Mucosa of rectum (tissue), 2 donors: ENCODE data around the gene KLRC3.
"Not testable (repeated sequence)": the region's sequence is repeated elsewhere in the genome, so short reads cannot be mapped to it uniquely, and the experiment has no call there.

Experiments used
- H3K27ac ChIP-seq, 2 donors: one replicate each; pipeline ENCODE4 v1.7.0; 2013; ENCODE audit warnings: inconsistent platforms in 2 of 2, low read depth in 2 of 2, low read length in 2 of 2
- H3K27me3 ChIP-seq, 2 donors: one replicate each; pipeline ENCODE4 v1.7.0; 2013; ENCODE audit warnings: low read length in 2 of 2; ENCODE audit not compliant: control insufficient read depth in 2 of 2, insufficient read depth in 2 of 2
- H3K36me3 ChIP-seq, 2 donors: one replicate each; pipeline ENCODE4 v1.7.0; 2013; ENCODE audit warnings: low read length in 2 of 2; ENCODE audit not compliant: control insufficient read depth in 2 of 2, insufficient read depth in 2 of 2
- H3K4me1 ChIP-seq, 2 donors: one replicate each; pipeline ENCODE4 v1.7.0; 2013; ENCODE audit warnings: low read length in 2 of 2, mild to moderate bottlenecking in 1 of 2; ENCODE audit not compliant: control insufficient read depth in 2 of 2, insufficient read depth in 2 of 2
- H3K4me3 ChIP-seq, 2 donors: one replicate each; pipeline ENCODE4 v1.7.0; 2013; ENCODE audit warnings: low read length in 2 of 2
- H3K9ac ChIP-seq, 2 donors: one replicate each; pipeline ENCODE4 v1.7.0; 2013; ENCODE audit warnings: low read length in 2 of 2, low read depth in 1 of 2, mild to moderate bottlenecking in 1 of 2
- H3K9me3 ChIP-seq, 2 donors: one replicate each; pipeline ENCODE4 v1.7.0; 2013; ENCODE audit warnings: low read length in 2 of 2; ENCODE audit not compliant: control insufficient read depth in 2 of 2
- donor health status: healthy.
- donor health status: Normal muscosa, but diverticular disease.

The KLRC3 gene

GRCh38 chr12:10390991-10391390, 29.4 kb downstream of the KLRC3 start:
- H3K9me3 ChIP-seq, H3K9ac ChIP-seq, H3K27ac ChIP-seq, H3K4me3 ChIP-seq, H3K36me3 ChIP-seq, H3K27me3 ChIP-seq, H3K4me1 ChIP-seq: not testable (repeated sequence)

- no peaks in the 10 kb centered on the region for H3K9me3 ChIP-seq
- H3K9ac ChIP-seq = no peak within 1 kb of the TSS
- no peak within 1 kb of the TSS for H3K27ac ChIP-seq
- no peaks in the 10 kb centered on the region for H3K27me3 ChIP-seq
- H3K4me1 ChIP-seq = no peaks in the 10 kb centered on the region
- H3K36me3 ChIP-seq = no peaks in the 10 kb centered on the region
- H3K4me3 ChIP-seq = no peak within 1 kb of the TSS
Observed at GRCh38 chr12:10389904-10390303, 30.5 kb downstream of the KLRC3 start, which contains the start of gene KLRK1. TSS of gene KLRK1 (minus strand) at chr12:10390041. CDS start at chr12:10388810, 1,231 bp downstream.

- no peak overlapping the region for H3K9ac ChIP-seq
Observed at GRCh38 chr12:10388624-10389413, 31.6 kb downstream of the KLRC3 start.

GRCh38 chr12:10387498-10387897, 32.9 kb downstream of the KLRC3 start:
- not testable (repeated sequence) for H3K4me1 ChIP-seq, H3K36me3 ChIP-seq, H3K4me3 ChIP-seq, H3K9ac ChIP-seq, H3K27me3 ChIP-seq, H3K27ac ChIP-seq, H3K9me3 ChIP-seq

More at GRCh38 chr12:10388624-10389413, 31.6 kb downstream of the KLRC3 start:
- H3K36me3 ChIP-seq = no peaks in the 10 kb centered on the region
- no peak overlapping the region for H3K4me3 ChIP-seq
- no peaks in the 10 kb centered on the region for H3K4me1 ChIP-seq
- no peak overlapping the region for H3K27ac ChIP-seq
- no peaks in the 10 kb centered on the region for H3K27me3 ChIP-seq
- H3K9me3 ChIP-seq = no peaks in the 10 kb centered on the region

- H3K36me3 ChIP-seq = no peaks in the 10 kb centered on the region
- no peak overlapping the region for H3K9ac ChIP-seq
- no peak overlapping the region for H3K27ac ChIP-seq
- no peaks in the 10 kb centered on the region for H3K4me1 ChIP-seq
- H3K9me3 ChIP-seq = no peaks in the 10 kb centered on the region
- no peaks in the 10 kb centered on the region for H3K27me3 ChIP-seq
- H3K4me3 ChIP-seq = no peak overlapping the region
Observed at GRCh38 chr12:10386857-10387256, 33.5 kb downstream of the KLRC3 start.

GRCh38 chr12:10385166-10385613, 35.2 kb downstream of the KLRC3 start:
- Histone ChIP-seq H3K27me3 (no peaks in the 10 kb centered on the region), H3K9me3 (no peaks in the 10 kb centered on the region), H3K9ac (no peak overlapping the region), H3K36me3 (no peaks in the 10 kb centered on the region), H3K27ac (no peak overlapping the region), H3K4me3 (no peak overlapping the region), H3K4me1 (no peaks in the 10 kb centered on the region)

GRCh38 chr12:10384191-10384590, 36.2 kb downstream of the KLRC3 start:
- Histone ChIP-seq H3K4me3 (no peak overlapping the region), H3K27ac (no peak overlapping the region), H3K4me1 (no peaks in the 10 kb centered on the region)

DNA sequence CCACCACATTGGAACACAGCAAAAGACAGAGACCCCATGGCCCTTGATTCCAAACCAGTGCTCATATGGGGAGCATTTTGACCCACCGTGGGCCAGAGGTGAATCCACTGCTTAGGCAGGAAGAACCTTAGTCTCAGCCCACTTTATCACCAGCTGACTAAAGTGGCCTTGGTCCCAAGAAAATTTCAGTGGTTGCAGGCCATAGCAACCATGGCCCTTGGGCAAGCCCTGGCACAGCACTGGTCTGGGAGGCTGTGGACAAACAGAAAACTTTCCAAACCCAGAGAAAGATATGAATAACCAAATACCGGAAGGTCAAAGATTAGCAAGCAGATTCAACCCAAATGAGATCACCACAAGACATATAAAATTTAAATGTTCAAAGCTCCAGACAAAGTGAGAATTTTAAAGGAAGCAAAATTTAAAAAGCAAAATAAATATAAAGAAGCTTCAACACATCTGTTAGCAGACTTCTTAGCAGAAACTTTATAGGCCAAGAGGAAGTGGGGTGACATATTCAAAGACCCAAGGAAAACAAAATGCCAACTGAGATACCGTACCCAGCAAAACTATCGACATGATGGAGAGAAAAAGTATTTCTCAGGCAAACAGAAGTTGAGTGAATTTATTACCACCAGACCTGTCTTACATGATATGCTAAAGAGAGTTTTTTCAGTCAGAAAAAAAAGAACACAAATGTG, 38.3 kb downstream of the KLRC3 start:
- Histone ChIP-seq H3K27ac (peak overlapping the region in 1 of 2 donors; percentile 5), H3K4me1 (no peaks in the 10 kb centered on the region), H3K27me3 (no peaks in the 10 kb centered on the region), H3K4me3 (no peak overlapping the region), H3K9ac (no peak overlapping the region), H3K9me3 (no peaks in the 10 kb centered on the region), H3K36me3 (no peaks in the 10 kb centered on the region)

More at GRCh38 chr12:10384191-10384590, 36.2 kb downstream of the KLRC3 start:
- Histone ChIP-seq H3K36me3 (no peaks in the 10 kb centered on the region), H3K27me3 (no peaks in the 10 kb centered on the region), H3K9me3 (no peaks in the 10 kb centered on the region), H3K9ac (no peak overlapping the region)

- H3K27me3 ChIP-seq, H3K4me3 ChIP-seq, H3K9me3 ChIP-seq, H3K36me3 ChIP-seq, H3K27ac ChIP-seq, H3K4me1 ChIP-seq, H3K9ac ChIP-seq: not testable (repeated sequence)
Observed at GRCh38 chr12:10378737-10379136, 41.7 kb downstream of the KLRC3 start.

DNA sequence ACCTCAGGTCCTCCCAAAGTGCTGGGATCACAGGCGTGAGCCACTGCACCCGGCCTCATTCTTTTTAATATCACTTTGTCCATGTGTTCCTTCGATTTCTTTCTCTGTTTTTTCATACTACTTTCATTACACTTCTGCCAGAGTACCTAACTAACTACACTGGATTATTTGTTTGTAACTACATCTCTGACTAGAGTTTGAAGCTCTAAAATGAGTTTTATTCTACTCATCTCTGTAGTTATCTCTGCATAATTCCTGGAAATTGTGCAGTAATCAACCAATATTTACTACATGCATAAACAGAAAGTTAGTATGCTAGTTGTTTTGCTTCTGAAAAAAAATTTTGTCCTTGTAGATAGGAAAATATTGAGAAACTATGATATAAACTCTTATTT, 45.8 kb downstream of the KLRC3 start:
- Histone ChIP-seq H3K9me3 (no peaks in the 10 kb centered on the region), H3K27me3 (no peaks in the 10 kb centered on the region), H3K4me1 (peaks cover 7 to 9% of the 10 kb centered on the region in 2 donors), H3K27ac (no peak overlapping the region), H3K4me3 (no peak overlapping the region), H3K9ac (no peak overlapping the region), H3K36me3 (no peaks in the 10 kb centered on the region)
